PC-3 (cell line): ENCODE data around the gene GPRIN1.

ENCODE experiments used
- EZH2 ChIP-seq: fragments of 300-600 bp; sonication (generic); IDR thresholded peaks from one replicate; pipeline ENCODE4 v1.6.1; 2017; ENCODE audit warnings: antibody characterized with exemption, mild to moderate bottlenecking, low read length; ENCODE audit not compliant: unreplicated experiment
- TF ChIP-seq, protein P1 (sequence below): fragments of 300-600 bp; sonication (generic); conservative IDR thresholded peaks from 2 replicates; pipeline ENCODE4 v1.5.1; 2017; ENCODE audit warnings: antibody characterized with exemption, low read depth, mild to moderate bottlenecking, low read length

DNA sequence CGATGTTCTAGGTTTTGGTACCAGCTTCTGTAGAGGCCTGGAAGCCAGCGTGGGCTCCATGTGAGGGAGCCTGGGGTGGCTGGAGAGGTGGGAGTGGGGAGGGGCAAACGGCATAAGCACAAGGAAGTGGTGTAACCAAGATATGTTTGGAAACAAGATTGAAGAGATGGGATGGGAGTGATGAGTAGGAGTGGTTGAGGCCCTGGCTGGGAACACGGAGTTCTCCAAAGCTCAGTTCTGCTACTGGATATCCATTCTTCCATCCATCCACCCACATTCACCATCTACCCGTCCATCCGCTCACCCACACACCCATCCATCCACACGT, 49.5 kb upstream of the GPRIN1 start:
- TF ChIP-seq, protein P1, sequence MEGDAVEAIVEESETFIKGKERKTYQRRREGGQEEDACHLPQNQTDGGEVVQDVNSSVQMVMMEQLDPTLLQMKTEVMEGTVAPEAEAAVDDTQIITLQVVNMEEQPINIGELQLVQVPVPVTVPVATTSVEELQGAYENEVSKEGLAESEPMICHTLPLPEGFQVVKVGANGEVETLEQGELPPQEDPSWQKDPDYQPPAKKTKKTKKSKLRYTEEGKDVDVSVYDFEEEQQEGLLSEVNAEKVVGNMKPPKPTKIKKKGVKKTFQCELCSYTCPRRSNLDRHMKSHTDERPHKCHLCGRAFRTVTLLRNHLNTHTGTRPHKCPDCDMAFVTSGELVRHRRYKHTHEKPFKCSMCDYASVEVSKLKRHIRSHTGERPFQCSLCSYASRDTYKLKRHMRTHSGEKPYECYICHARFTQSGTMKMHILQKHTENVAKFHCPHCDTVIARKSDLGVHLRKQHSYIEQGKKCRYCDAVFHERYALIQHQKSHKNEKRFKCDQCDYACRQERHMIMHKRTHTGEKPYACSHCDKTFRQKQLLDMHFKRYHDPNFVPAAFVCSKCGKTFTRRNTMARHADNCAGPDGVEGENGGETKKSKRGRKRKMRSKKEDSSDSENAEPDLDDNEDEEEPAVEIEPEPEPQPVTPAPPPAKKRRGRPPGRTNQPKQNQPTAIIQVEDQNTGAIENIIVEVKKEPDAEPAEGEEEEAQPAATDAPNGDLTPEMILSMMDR = no peak
- TF ChIP-seq EZH2 = no peak
